HG02759 (cell line): ENCODE data around the gene KRT82.

ENCODE experiments used
- ATAC-seq: cut with Tn5 transposase; IDR thresholded peaks from one replicate; pipeline ENCODE4 v1.9.1; 2021; ENCODE audit warnings: mild to moderate bottlenecking, moderate library complexity; ENCODE audit not compliant: unreplicated experiment

Gene KRT82

DNA sequence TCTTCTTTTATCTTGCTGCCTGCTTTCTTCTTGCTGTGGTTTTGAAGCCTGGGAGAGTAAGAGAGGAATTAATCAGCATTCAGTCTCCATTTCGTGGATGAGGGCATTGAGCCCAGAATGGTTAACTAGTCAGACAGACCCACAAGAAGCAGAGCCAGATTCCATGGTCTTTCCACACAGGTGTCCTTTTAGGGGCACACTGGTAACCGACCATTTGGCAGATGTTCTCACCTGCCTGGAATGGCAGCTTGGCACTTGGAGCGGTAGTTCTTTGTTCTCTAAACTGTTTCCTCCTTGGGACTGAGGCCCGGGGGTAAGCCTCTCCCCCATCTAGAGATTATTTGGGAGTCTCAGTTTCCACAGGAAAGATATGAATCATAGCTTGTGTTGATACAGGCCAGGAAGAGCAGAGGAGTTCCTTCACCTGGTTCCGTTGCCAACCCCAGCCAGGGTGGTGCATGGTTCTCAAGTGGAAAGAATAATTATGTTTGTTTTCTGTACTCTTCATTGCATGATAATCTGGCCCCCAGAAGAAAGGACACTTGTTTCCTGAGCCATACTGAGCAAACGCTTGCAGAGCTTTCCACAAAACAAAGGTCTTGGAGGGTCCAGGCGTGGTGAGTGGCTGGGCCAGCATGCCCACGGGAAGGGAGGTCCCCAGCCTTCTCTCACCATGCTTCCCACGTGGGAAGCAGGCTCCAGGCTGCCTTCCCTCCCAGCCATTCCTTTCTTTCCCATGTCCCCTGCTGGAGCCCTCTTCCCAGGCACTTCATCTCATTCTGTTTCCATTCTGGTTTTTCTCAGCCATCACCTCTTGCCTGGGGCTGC is 30.1 kb upstream of the KRT82 start:
- no peak for ATAC-seq

DNA sequence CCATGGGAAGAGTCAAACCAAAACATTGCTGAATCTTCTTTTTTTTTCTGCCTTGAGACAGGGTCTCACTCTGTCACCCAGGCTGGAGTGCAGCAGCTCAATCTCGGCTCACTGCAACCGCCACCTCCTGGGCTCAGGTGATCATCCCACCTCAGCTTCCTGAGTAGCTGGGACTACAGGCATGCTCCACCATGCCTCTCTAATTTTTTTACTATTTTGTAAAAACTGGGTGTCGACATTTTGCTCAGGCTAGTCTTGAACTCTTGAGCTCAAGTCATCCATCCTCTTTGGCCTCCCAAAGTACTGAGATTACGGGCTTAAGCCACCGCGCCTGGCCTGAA is 29.5 kb upstream of the KRT82 start:
- ATAC-seq, result no peak

DNA sequence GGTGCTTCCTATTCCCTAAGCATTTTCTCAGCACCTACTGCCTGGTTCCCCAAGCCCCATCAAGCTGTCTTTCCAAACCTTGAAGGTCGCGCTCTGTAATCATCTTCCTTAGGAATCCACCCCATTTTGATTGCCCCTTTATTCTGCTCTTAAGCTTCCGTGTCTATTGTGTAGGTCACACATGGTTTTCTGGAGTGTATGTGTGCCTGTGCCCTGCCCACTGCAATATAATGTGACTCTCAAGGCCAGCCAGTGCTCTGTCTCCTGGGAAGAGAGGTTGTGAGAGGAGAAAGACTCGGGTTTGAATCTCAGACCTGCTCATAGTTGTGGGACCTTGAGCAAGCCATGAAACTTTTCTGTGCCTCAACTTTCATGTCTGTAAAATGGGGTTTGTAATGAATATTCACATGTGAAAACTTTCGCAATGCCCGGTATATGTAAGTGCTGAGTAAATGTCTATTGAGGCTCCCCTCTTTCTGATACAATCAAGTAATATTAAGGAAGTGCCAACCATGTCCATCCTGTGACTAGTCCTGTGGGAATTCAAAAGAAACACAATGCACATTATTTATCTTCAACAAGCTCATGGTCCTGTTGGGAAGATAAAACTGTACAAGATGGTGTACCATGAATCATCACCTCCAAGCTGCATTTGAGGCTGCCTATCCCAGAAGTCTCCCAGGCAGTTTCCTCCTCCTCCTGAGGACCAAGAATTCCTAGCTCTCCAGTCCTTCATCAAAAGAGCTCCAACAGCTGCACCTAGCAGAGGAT is 28.8 kb upstream of the KRT82 start:
- ATAC-seq, result no peak

DNA sequence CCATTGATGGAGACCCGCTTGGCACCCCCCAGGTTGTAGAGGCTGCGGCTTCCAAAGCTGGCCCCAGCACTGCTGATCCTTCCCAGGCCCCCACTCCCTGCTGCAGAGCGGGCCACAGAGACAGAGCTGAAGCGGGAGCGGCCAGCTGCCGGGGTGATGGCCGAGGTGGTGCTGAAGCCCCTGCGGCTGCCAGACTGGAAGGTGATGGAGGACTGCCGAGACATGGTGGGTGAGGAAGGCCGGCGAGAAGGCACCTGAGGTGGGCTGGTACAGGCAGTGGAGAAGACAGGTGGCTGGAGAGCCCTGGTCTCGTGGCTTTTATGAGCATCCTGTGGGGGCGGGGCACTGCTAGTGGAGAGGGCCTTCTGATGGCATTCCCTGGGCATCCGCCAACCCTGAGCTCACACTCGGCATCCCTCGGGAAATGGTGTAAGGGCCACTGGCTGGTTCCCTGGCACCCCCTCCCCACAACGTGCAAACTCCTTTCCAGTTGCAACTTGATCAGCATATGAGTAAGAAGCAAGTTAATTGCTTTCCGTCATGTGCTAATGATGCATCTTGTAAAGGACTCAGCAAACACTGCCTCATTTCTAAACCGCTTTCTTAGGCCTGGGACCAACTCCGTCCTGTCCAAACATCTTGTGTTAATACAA is 28.1 kb upstream of the KRT82 start, which contains the start of gene KRT75:
Gene KRT75, minus strand, starts transcription at position 291 of the 653 bp plus-strand sequence. Its CDS starts 67 bp downstream, at position 224.
- no peak for ATAC-seq

DNA sequence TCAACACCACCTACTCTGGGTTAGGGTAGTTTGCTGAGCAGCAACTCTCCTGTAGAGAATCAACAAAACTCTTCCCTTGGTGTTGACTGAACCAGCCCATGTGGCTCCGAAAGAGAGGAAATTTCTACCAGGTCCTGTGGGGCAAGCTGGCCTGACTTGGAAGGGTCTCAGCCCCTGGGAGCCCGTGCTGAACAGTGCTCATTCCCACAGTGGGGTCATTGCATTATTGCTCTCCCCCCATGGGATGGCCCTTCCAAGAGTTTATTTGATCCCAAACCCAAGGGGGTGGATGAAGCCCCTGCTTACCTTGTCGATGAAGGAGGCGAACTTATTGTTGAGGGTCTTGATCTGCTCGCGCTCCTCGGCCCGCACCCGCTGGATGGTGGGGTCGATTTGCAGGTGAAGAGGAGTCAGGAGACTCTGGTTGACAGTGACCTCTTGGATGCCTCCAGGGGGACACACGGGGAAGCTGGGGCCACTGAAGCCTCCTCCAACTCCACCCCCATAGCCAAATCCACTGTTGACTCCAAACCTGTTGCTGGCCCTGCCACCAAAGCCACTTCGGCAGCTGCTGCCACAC is 27.5 kb upstream of the KRT82 start:
- ATAC-seq, result no peak

DNA sequence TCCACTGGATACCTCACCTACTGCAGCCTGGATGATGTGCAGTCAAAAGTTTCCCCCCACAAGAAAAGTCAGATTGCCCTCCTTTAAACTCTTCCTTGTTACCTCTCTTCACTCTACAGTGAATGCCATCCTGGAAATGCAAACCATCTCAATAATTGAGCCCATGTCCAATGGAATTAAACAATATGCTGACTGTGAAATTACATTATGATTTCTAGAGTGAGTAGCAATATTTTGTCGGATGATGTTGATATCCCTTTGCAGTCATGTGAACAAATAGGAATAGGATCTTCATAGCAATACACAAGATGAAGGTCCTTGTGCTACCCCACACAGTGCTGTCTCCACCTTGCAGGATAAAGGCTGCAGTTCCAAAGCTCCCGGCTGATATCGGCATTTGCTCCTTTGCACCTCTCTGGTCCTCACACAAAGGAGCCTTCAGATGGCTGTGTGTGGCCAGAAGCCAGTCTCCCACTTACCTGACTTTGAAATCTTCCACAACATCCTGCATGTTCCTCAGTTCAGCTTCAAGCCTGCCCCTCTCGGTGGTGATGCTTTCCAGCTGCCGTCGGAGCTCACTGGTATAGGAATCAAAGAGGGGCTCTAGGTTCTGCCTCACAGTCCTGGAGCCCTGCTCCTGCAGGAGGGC is 26.5 kb upstream of the KRT82 start:
- ATAC-seq, result no peak

DNA sequence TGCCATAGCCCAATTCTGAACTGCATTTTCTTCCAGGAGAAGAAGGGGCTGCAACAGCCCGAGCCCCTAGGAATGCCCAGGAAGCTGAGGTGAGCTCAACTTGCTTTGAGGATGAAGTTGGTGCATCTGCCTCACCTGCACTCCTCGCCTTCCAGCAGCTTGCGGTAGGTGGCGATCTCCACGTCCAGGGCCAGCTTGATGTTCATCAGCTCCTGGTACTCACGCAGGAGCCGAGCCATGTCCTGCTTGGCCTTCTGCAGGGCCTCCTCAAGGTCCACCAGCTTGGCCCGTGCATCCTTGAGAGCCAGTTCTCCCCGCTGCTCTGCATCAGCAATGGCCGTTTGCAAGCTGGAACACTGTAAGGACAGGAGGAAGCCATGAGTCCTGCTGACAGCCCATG is 22.0 kb upstream of the KRT82 start:
- no peak for ATAC-seq

DNA sequence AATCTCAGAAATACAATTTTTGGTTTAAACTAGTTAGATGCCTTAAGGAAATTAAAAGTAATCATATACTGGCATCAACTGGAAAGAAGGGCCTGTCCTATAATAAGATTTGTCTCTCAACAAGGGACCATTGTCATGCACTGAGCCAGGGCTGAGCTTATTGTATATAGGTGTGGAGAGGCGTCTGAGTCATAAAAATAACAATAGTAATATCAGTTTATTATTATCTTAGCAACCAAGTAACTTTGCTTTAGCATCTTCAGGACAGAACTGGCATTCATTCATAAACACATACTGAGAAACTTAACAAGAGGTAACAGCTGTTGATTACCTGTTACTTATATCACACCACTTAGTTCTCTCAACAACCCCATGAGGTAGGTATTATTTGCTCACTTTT is 20.9 kb upstream of the KRT82 start:
- ATAC-seq, result no peak

DNA sequence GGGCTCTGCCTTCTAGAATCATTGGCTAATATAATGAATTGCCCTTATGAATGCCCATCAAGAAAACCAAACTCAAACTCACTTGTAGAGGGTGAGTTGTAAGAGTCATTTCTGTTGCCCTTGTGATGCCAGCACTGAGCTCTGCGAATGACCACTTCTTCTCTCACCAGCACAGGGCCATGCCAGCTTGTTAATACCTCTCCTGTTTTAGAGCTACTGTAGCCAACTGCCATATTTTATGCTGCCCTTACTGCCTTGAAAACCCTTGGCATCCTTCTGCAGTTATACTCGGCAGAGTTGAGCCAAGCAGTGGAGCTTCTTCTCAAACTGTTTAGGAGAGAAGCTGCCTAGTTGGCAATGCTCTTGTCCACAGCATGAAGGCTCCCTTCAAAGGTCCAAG is 19.9 kb upstream of the KRT82 start:
- no peak for ATAC-seq

DNA sequence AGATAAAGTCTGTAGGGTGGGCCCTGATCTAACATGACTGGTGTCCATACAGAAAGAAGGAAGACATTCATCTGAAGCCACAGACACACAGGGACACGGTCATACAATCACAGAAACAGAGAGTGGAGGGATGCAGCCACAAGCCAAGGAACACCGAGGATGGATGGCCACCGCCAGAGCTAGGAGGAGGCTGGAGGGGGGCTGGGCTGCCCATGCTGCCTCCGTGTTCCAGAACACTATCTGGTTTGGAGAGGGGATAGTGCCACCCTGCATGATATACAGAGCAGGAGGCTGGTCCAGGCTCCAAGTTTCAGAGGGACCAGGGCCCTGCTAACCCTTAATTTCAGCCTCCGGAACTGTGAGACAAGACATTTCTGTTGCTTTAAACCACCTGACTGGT is 19.3 kb upstream of the KRT82 start:
- no peak for ATAC-seq

DNA sequence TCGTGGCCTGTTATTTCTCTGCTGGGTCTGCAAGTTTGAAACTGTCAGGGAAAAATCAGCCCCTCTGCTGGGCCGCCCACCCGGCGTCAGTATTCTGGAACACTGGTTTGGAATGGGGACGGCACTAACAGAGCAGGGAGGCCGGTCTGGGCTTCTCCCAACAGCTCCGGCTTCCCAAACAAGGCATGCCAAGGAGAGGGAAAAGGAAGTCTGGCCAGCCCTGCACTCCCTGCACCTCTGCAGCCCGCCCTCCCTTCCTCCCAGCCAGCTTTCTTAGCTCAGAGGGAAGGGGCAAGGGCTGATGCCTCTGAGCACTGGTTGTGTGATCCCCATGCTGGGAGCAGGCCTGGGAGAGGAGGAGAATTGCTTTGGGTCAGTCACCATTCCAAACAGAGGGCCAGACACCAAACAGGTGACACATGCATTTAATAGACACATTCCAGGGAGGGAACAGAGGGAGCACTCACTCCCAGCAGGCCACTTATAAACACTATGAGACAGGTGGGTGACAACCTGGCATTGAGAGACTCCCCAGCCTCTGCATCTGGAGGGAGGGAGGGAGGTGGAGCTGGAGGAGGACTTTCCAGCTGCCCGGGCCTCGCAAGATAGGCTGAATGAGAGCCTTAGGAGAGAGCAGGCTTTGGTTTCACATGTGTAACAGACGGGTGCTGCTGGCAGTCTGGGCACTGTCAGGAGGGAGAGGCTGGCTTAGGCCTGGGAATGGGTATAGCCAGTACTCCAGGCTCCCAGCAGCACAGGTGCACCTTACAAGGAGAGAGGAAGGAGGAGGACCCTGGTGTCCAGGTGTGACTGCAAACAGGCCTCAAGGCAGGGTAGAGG is 17.7 kb upstream of the KRT82 start:
- ATAC-seq, result no peak

DNA sequence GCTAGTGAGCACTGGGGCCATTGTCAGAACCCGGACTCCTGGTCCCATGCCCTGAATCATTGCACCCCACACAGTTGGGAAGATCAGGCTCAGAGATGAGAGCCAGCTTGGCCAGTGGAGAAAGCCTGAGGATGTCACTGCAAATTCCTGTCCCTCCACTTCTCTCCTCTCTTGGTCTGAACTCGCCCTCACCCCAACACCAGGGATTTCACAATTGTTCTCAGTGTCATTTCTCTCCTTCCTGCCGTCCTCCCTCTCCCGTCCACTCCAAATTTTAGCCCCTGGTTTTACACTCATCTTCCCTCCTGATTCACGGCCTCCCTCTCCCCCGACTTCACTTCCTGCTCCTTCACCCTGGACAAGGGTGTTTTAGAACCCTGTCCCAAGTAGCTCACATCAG is 16.9 kb upstream of the KRT82 start:
- no peak for ATAC-seq

DNA sequence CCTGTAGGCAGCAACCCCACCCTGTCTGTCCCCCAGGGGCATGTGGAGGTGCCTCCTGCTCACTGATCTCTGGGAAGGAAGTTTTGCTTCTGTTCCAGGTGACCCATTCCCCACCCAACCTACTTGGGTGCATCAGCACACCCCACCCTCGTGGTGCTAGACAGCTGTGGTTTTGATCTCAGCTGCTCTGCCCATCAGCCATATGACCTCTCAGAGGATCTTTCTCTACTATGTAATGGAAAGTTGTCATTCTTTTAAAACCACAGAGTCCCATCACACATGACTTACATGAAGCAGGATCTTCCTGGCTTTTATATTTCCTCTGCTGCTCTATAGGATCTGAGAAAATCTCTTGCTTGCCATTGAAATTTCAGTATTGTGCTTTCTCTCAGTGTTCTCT is 13.5 kb upstream of the KRT82 start:
- ATAC-seq, result no peak

DNA sequence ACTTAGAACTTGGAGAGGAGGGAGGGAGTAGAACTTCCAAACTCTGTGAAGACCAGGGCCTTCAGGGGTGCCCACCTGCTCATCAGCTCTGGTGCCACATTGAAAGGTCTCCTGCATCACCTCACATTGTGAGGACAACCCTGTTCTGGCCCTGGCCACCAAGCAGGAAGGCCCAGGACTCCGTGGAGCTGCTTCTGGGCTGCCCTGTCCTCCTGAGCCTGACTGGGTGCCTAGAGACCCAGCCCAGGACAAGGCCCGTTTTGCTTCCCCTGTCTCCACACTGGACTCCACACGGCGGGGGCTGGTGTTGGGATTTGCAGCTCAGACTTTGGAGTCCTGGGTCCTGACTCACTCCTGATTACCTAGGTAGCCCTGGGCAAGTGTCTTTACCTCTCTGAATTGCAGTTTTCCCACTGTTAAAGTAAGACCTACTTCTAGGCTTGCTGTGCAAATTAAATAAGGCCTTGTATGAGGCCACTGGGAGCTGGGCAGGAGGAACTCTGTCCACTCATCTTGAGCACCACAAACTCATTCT is 12.5 kb upstream of the KRT82 start:
- no peak for ATAC-seq

DNA sequence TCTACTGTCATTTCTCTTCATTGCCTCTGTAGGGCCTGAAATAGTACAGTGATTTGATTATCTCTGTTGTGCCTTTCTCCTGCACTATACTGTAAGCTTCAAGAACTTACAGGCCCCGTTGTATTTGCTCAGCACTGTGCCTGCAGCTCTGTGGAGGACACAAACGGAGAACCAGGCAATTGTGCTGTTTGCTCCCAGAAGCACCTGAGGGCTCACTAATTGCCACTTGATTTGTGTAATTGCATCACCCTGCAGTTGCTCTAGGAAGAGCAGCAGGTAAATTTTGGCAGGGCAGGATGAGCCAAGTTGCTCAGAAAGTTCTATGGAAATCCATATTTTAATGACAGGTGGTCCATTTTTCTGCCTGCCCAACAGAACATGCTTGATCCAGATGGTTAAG is 11.6 kb upstream of the KRT82 start:
- no peak for ATAC-seq

DNA sequence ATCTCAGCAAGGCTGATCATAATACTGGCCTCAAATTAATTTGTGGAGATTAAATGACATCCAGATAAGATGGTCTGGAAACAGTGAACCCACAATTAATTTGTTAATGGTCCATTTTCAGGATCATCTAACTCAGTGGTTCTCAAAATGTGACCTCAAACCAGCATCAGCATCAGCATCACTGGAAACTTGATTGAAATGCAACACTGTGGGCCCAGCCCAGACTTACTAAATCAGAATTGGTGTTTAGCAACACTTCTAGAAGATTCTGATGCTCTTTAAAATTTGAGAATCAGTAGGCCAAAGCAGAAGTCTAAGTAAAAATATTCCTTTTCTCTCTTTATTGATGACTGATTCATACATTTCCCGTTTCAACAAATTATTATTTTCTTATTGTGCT is 10.7 kb upstream of the KRT82 start:
- no peak for ATAC-seq

DNA sequence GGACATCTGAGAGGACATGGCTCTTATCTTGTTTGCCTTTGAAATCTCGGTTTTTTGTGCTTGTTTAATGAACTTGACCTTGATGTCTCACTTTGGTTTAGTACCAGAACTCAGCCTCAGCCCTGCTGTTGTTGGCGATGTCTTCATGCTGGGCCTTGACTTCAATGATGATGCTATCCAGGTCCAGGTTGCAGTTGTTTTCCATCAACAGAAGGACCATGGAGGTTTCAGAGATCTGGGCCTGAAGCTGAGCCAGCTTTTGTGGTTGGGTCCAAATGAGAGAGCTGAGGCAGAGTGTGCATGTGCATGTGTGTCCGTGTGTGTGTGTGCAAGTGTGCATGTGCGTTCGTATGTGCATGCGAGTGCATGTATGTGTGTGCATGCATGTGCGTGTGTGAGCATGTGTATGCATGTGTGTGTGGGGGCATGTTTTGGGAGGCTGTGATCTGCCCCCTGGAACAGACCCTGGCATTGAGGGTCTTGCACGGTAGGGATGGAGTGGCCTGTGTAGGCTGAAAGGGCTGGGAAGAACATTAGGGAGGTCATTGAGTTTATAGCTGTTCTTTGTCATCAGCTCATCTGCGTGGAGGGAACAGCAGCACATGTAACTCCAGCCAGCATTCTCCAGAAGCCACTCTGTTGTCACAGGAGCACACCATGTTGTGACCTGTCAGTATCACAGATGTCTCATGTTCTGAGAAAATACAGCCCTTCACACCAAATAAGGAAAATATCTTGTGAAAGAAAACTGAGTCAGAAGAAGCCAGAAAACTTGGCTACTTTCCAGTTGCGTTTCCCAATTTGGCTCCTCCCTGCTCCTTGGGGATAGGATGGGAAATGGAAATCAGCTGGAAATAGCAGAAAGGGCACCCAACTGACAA is 10.0 kb upstream of the KRT82 start:
- no peak for ATAC-seq

DNA sequence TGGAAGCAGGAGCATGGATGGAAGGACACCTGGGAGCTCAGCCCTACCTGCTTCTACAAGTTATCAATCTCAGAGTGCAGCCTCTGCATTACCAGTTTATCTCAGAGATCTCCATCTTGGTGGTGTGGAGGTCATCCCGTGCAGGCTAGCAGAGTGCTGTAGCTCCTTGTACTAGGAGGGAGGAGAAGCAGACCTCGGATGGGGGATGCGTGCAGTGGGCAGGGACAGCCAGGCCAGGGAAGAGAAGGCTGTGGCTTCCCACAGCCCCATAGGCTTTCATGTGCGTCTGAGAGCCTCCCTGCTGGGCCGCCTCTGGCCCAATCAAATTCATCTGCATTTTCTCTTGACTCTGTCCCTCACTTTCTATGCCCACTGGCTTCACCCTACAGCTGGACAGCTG is 8.8 kb upstream of the KRT82 start:
- ATAC-seq, result no peak

DNA sequence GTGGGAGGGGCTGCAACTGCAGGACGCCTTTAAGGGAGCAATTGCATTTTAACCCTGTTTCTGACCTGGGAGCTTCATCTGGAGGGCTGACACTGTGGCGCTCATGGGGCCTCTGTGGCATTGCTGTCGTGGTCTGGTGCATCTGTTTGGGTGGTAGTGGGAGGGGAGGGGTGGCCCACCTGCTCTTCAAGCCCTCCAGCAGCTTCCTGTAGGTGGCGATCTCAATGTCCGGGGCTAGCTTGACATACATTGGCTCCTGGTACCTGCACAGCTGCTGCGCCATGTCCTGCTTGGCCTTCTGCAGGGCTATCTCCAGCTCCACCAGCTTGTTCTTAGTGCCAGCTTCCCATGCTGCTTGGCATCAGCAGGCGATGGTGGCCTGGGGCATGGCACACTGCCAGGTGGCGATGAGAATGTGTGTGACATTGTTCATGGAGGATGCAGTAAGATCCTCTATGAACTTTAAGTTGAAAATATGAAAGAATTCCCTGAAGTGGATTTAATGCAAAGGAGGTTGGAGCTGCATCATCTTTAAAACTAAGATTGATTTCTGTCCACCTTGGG is 7.7 kb upstream of the KRT82 start:
- ATAC-seq, result no peak
